Parathyroid adenoma (tissue), 2 donors: ENCODE data around the gene LMX1A.

ENCODE experiments used
- H2AFZ ChIP-seq: fragments of 300-600 bp; sonication (generic); one replicate; pipeline ENCODE4 v1.7.0; 2017; ENCODE audit warnings: antibody characterized with exemption, mild to moderate bottlenecking
- H3K27ac ChIP-seq: fragments of 300-600 bp; sonication (generic); one replicate; pipeline ENCODE4 v1.7.0; 2017
- H3K27me3 ChIP-seq: fragments of 300-600 bp; sonication (generic); one replicate; pipeline ENCODE4 v1.7.0; 2017; ENCODE audit warnings: low read length; ENCODE audit not compliant: control insufficient read depth, insufficient read depth
- H3K36me3 ChIP-seq: fragments of 300-600 bp; sonication (generic); one replicate; pipeline ENCODE4 v1.7.0; 2017; ENCODE audit warnings: low read length; ENCODE audit not compliant: control insufficient read depth, insufficient read depth
- H3K4me1 ChIP-seq: fragments of 300-600 bp; sonication (generic); one replicate; pipeline ENCODE4 v1.7.0; 2017; ENCODE audit warnings: control low read depth
- H3K4me2 ChIP-seq: fragments of 300-600 bp; sonication (generic); one replicate; pipeline ENCODE4 v1.7.0; 2017; ENCODE audit warnings: low read length
- H3K4me3 ChIP-seq: fragments of 300-600 bp; sonication (generic); one replicate; pipeline ENCODE4 v1.7.0; 2017; ENCODE audit warnings: low read depth, low read length
- H3K79me2 ChIP-seq: fragments of 300-600 bp; sonication (generic); one replicate; pipeline ENCODE4 v1.7.0; 2017; ENCODE audit warnings: control low read depth
- H3K9ac ChIP-seq: fragments of 300-600 bp; sonication (generic); one replicate; pipeline ENCODE4 v1.7.0; 2017; ENCODE audit warnings: mild to moderate bottlenecking
- H3K9me3 ChIP-seq: fragments of 300-600 bp; sonication (generic); one replicate; pipeline ENCODE4 v1.7.0; 2017; ENCODE audit warnings: low read length; ENCODE audit not compliant: control insufficient read depth
- CTCF ChIP-seq: fragments of 300-600 bp; sonication (generic); IDR thresholded peaks from one replicate; pipeline ENCODE4 v1.7.0; 2017; ENCODE audit warnings: antibody characterized with exemption, mild to moderate bottlenecking
- donor health status: primary hyperparathyroidism.

The LMX1A gene

GRCh38 chr1:165240492-165240891 is 116.0 kb downstream of the LMX1A start:
- Histone ChIP-seq H3K36me3 (no peaks in the 10 kb centered on the region), H3K9me3 (no peaks in the 10 kb centered on the region), H3K27me3 (no peaks in the 10 kb centered on the region), H3K4me2 (no peak overlapping the region), H3K27ac (no peak overlapping the region), H3K9ac (no peak overlapping the region), H3K79me2 (no peaks in the 10 kb centered on the region), H2AFZ (no peak overlapping the region), H3K4me1 (no peaks in the 10 kb centered on the region), H3K4me3 (no peak overlapping the region)
- no peak for TF ChIP-seq CTCF

GRCh38 chr1:165239873-165240272 is 116.6 kb downstream of the LMX1A start:
- TF ChIP-seq CTCF = no peak
- no peak overlapping the region for H2AFZ ChIP-seq
- no peaks in the 10 kb centered on the region for H3K36me3 ChIP-seq
- no peaks in the 10 kb centered on the region for H3K27me3 ChIP-seq
- H3K4me3 ChIP-seq = no peak overlapping the region
- H3K4me2 ChIP-seq = no peak overlapping the region
- no peaks in the 10 kb centered on the region for H3K9me3 ChIP-seq
- no peak overlapping the region for H3K9ac ChIP-seq
- H3K27ac ChIP-seq = no peak overlapping the region
- no peaks in the 10 kb centered on the region for H3K4me1 ChIP-seq
- H3K79me2 ChIP-seq = no peaks in the 10 kb centered on the region

GRCh38 chr1:165235777-165236291 is 120.7 kb downstream of the LMX1A start:
- Histone ChIP-seq H3K4me2 (peak overlapping the region; percentile 83), H3K79me2 (no peaks in the 10 kb centered on the region), H3K36me3 (no peaks in the 10 kb centered on the region), H2AFZ (peak overlapping the region; percentile 66), H3K9me3 (no peaks in the 10 kb centered on the region), H3K27me3 (no peaks in the 10 kb centered on the region), H3K9ac (no peak overlapping the region), H3K4me3 (peak overlapping the region; percentile 49), H3K4me1 (no peaks in the 10 kb centered on the region), H3K27ac (no peak overlapping the region)
- TF ChIP-seq CTCF = no peak

GRCh38 chr1:165235155-165235776 is 121.2 kb downstream of the LMX1A start:
- H3K27ac ChIP-seq = no peak overlapping the region
- peak overlapping the region; percentile 83 for H3K4me2 ChIP-seq
- H3K27me3 ChIP-seq = no peaks in the 10 kb centered on the region
- peak overlapping the region; percentile 49 for H3K4me3 ChIP-seq
- TF ChIP-seq CTCF = no peak
- no peaks in the 10 kb centered on the region for H3K9me3 ChIP-seq
- no peaks in the 10 kb centered on the region for H3K36me3 ChIP-seq
- no peak overlapping the region for H3K9ac ChIP-seq
- no peaks in the 10 kb centered on the region for H3K4me1 ChIP-seq
- peak overlapping the region; percentile 66 for H2AFZ ChIP-seq
- H3K79me2 ChIP-seq = no peaks in the 10 kb centered on the region

- Histone ChIP-seq H3K4me1 (no peaks in the 10 kb centered on the region), H3K9me3 (no peaks in the 10 kb centered on the region), H2AFZ (no peak overlapping the region), H3K36me3 (no peaks in the 10 kb centered on the region), H3K9ac (no peak overlapping the region), H3K27ac (no peak overlapping the region), H3K4me3 (no peak overlapping the region), H3K27me3 (no peaks in the 10 kb centered on the region), H3K79me2 (no peaks in the 10 kb centered on the region), H3K4me2 (no peak overlapping the region)
- TF ChIP-seq CTCF = no peak
These were observed 122.4 kb downstream of the LMX1A start for GRCh38 chr1:165234149-165234548.
